NCI-H1105 (cell line): ENCODE results near the gene IFITM5.

Source experiments
- DNase-seq: peaks from one replicate; lab custom pipeline; 2025; lab: John Stamatoyannopoulos, UW

Gene IFITM5

DNA sequence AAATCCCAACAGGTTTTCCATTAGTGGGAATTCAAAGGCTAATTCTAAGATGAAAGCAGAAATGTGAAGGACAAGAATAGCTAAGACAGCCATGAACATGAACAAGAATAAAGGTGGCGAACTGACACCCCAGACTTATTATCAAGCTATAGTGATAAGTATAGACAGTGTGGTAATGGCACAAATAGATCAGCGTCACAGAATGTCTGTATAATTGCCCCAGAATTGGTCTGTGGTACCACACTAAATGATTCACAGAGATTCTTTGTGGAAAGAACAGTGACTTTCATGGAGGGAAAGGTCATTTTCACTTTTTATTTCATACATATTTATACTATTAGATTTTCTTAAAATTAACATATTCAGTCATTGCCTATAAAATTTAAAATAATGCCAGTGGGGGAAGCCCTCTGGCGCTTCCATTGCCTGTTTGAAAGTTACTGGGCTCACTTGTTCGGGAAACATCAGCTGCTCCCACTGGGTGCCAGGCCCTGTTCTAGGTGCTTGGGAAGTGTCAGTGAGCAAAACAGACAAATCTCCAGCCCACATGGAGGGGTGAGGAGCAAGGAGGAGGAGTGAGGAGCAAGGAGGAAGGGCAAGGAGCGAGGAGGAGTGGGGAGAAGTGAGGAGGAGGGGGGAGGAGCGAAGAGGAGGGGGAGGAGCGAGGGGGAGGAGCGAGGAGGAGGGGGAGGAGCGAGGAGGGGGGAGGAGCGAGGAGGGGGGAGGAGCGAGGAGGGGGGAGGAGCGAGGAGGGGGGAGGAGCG, 32.5 kb downstream of the IFITM5 start:
- DNase-seq: no peak

DNA sequence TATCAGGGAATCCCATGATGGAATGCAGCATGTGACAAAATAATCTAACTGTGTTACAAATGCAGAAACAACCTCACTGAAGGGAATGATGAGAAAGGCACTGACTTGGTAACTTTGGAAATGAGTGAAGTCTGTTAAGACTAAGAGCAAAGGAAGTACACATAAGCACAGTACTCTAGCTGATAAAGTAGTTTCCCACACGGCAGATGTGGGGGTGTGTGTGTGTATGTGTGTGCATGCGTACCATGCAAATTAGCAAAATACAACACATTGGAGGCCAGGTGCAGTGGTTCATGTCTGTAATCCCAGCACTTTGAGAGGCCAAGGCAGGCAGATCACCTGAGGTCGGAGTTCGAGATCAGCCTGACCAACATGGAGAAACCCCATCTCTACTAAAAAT, 37.7 kb downstream of the IFITM5 start:
- no peak for DNase-seq

DNA sequence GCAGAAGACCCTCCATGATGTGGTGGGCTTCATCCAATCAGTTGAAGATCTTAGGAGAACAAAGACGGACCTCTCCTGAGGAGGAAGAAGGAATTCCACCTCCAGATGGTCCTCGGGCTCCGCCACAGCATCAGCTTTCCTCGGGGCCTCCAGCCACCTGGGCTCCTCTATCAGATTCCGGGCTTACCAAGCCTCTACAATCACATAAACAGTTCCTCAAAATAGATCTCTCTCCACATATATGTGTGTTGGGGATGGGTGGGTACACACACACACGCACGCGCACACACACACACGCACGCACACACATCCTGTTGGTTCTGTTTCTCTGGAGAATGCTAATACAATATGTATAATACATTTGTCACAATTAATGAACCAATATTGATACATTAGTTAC, 39.9 kb downstream of the IFITM5 start:
- no peak for DNase-seq

DNA sequence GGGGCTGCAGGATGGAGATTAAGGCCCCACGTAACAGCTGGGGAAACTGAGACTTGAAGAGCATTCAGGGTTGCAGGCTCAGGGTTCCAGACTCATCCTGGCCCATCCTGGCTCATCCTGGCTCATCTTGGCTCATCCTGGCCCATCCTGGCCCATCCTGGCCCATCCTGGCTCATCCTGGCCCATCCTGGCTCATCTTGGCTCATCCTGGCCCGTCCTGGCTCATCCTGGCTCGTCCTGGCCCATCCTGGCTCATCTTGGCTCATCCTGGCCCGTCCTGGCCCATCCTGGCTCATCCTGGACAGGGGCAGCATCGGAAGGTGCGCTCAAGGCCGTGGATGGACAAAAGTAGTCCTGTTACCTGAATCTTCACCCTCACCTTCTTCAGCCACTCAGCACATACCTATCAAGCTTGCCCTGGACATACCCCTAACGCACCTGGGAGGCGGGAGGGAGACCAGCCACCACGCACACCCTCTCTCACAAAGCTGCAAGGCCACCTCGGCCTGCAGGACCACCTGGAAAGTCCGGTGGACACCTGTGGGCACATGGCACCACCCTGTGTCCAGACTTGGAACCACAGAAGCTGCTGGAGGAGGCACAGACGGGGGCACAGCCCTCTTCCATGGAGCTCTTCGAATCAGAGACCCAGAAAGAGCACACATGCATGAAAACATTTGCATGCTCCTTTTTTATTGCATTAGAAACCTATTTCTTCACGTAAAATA, 41.4 kb downstream of the IFITM5 start:
- no peak for DNase-seq

DNA sequence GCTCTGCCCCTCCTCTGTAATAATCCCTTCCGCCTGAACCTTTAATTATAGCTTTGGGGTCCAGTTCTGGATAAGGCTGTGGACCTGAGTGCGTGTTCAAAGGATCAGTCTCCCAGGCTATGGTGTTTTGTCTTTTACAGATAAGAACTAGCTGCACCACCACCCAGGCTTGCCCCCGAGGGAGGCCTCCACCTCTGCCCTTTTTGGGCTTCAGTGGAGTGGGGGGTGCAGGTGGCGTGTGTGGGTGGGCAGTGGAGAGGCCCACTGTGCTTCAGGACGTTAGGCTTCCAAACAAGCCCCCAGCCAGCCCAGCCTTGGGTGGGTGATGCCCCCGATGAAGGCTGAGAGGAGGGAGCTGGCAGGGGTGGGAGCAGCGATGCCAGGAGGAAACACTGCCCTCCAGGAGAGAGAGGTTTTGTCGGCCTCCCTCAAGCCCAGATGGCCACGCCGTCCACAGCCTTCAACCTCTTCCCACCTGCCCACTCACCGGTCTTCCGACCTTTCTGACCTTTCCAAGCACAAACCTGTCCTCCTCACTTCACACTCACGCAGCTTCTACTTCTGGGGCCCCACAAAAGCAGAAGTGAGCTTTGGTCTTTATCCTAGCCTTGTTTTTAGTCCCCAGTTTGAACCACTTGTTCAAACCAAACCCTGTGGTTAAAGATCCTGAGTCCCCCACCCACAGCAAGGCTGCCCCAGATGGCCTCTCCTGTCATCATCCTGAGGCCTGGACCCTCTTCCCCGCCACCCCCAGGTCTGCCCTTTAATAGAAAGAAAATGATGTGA, 42.2 kb downstream of the IFITM5 start:
- DNase-seq: no peak

DNA sequence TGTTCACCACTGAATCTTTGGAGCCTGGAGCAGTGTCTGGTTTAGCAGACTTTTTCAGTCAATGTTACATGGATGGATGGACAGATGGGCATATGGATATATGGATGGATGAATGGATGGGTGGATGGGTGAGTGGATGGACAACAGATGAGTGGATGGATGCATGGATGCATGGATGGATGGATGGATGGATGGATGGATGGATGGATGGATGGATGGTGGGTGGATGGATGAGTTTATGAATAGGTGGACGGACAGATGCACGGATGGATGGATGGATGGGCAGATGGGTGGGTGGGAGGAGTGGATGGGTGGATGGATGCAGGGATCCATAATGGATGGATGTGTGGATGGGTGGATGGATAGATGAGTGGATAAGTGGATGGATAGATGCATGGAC, 43.5 kb downstream of the IFITM5 start:
- no peak for DNase-seq

DNA sequence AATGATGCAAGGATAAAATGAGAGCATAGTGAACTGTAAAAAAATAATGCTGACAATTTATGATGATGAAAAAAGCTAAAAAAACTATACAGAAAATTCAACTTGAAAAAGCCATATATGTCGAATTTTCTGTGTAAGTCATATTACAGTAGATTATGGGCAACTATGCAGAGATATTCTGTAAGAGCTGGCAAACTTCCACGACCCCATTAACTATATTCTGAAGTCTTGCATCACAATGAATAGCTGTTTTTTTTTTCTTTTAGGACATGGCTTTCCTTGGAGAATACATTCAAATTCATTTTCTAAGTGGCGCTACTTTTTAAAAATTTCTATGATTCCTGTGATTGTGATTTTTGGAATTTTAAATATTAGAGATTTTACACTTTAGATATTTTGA, 44.1 kb downstream of the IFITM5 start:
- DNase-seq: no peak

DNA sequence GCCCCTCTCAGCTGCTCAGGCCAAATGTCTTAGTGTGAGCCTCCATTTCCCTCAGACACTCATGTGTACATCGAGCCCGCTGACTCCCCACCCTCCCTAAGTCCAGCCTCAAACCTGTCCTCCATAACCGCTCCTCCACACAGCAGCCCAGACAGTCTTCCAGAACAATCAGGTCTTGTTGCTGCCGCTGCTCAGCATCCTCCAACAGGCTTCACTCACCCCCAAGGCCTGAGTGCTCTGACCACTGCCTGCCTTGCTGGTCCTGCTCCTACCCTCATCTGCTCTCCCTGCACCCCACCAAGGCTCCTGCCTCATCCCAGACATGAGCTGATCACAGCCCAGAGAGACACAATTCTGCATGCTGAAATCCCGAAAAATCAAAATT, 45.4 kb downstream of the IFITM5 start:
- no peak for DNase-seq

DNA sequence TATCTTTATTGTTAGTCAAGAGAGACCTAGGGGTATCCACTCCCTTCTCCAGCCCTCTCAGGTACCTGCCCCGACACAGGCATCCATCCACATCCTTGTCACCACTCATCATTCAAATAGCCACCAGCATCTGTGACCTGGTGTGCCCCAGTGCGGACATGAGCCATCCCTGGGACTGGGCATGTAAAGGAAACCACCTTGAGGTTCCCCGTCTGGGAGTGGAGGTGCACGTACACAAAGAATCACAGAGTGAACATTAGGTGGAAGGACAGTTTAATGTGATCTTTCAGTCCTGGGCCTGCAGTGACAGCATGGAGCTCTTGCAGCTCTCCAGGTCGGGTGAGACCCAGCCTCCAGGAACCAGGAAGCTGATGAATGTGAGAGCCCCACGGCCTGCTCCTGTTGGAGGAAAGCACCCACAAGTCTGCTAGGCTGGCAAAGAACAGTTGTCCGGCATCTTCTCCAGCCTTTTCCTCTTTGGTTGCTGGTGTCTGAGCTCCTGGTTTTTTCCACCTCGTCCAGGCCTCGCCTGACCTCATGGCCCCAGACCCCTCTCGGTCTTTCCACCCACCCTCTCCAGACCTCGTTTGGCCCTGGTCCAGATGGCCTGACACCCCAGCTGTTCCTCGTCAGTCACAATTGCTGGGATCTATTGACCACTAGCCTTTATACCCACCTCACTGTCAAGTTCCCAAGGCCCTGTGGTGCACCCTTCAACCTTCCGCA, 46.0 kb downstream of the IFITM5 start:
- DNase-seq: no peak

DNA sequence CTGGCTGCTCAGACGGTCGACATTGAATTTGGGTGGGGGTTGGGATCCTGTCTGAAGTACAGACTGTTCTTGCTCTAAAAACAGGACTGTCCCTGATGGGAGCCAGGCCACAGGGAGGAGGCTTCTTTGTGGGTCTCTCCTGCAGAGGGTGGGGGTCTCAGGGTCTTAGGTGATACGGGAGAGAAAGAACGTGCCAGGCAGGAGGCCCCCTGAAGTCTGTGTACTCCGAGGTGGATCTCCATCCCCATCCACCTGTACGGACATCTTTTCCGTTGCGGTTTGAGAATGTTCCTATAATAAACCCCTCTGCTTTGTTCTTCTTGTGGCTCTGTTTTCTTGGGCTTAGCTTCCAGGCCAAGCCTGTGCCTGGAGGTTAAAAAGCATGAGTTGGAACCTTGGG, 46.7 kb downstream of the IFITM5 start:
- no peak for DNase-seq

DNA sequence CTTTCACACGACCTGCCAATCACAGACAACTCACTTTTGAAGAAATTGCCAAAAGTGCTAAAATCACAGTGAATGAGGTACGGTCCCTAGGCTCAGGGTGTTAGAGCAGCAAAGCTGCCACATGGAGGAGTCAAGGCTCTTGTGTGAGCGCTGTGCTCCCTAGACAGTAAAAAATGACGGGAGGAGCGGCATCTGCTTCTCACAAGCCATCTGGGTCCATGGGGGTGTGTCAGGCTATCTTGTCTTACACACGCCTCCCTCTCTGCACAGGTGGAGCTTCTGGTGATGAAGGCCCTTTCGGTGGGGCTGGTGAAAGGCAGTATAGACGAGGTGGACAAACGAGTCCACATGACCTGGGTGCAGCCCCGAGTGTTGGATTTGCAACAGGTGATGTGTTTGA, 47.8 kb downstream of the IFITM5 start:
- no peak for DNase-seq

DNA sequence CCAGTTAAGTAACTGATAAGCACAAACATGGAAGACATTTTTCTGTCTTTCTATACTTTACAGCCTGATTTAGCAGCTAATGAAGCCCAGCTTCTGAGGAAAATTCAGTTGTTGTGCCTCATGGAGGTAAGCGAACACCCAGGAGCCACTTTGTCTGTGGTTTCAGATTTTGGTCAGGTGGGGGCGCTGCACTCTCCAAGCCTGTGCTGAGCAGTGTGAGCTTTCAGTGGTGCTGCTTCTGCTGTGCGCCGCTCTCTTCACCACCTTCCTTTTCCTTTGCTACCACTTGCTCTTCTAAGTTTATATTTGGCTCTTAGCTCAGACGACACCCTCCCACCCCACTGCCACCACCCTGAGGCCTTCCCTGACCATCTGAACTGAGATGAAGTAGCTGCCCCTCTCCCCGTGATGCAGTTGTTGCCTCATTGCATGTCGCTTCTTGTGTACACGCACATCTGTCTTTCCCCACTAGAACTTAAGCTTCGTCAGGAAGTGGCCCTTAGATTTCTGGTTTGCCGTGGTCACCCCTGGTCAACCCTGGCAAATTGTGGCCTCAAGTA, 48.5 kb downstream of the IFITM5 start:
- no peak for DNase-seq

DNA sequence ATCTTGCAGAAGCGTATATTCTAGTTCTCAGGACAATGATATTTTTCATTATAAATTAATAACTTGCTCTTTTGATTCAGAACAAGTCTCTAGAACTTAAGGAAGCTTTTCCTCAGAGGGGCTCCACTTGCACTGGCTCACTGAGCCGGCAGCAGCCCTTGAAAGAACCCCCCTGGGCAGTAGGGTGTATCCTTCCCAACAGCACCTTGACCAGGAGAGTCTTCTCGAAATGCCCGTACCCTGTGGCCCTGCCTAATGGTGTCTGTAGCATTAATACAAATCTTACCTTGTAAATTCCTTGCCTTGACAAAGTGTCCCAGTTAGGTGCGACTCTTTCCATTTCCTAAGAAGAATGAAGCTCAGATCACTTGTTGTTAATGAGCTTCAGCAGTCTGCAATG, 49.1 kb downstream of the IFITM5 start:
- DNase-seq: no peak

DNA sequence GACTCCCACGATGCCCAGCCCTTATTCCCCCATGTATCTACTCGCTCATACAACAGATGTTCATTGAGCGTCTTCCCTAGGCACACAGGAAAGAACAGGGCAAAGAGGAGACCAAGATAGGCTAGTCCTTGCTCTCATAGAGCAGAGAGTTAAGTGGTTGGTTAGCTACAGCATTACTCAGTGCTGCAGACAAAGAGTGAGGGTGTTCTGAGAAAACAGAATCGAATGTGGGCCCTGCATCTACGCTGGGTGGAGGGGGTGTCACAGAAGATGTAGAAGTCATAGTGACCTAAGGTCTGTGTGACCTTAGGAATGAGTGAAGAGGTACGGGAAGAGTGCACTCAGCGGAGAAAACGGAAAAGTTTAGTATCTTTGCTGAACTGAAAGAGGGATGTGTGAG, 50.3 kb downstream of the IFITM5 start:
- DNase-seq: no peak
